H1 (cell line): Measurements from ENCODE around the gene RHBG. TPM values are rescaled to one million over a fixed set of nuclear protein-coding genes. Genes with fewer than 3 reads are reported as not detected.
A peak's percentile ranks its signal among the peaks of the same experiment; 100 is the strongest.

ENCODE experiments used
- CTCF ChIA-PET: fragments of 300-600 bp; sonication (Branson Sonifier 250); formaldehyde crosslinking; loops from one replicate; lab custom pipeline; 2021; ENCODE audit not compliant: partially characterized antibody; lab: Charles Lee
- POLR2A ChIA-PET: fragments of 300-600 bp; sonication (Branson Sonifier 250); formaldehyde crosslinking; loops from one replicate; lab custom pipeline; 2021; ENCODE audit warnings: inconsistent platforms; ENCODE audit not compliant: partially characterized antibody; lab: Charles Lee
- DNase-seq, 2 experiments: peaks; one replicate each; pipeline versions ENCODE4 v3.0.0 to v3.0.0-alpha.2; 2010 to 2022; ENCODE audit warnings: low spot score in 2 of 2, low read depth in 1 of 2, mixed read lengths in 1 of 2
- FAIRE-seq: peaks from 2 replicates; lab custom pipeline; 2011; peaks lifted over from hg19 to GRCh38; lab: Jason Lieb, UNC
- H2AFZ ChIP-seq: 2 replicates; pipeline ENCODE4 v1.8.1; 2012; ENCODE audit warnings: low read length, inconsistent platforms
- H2AK5ac ChIP-seq: 2 replicates; pipeline ENCODE4 v1.6.1; 2013; ENCODE audit warnings: low read depth, low read length
- H2BK120ac ChIP-seq: replicated peaks from 2 replicates; pipeline ENCODE3; 2013; ENCODE audit warnings: low read depth, low read length, inconsistent platforms
- H2BK12ac ChIP-seq: 2 replicates; pipeline ENCODE4 v1.6.1; 2013; ENCODE audit warnings: low read depth, low read length
- H2BK15ac ChIP-seq: 2 replicates; pipeline ENCODE4 v1.6.1; 2013; ENCODE audit warnings: low read length
- H2BK20ac ChIP-seq: 2 replicates; pipeline ENCODE4 v1.6.1; 2013; ENCODE audit warnings: low read length
- H2BK5ac ChIP-seq: 2 replicates; pipeline ENCODE4 v1.6.1; 2013; ENCODE audit warnings: low read depth, low read length
- H3K14ac ChIP-seq: 2 replicates; pipeline ENCODE4 v1.6.1; 2013; ENCODE audit warnings: inconsistent platforms; ENCODE audit not compliant: insufficient read length
- H3K18ac ChIP-seq: 2 replicates; pipeline ENCODE4 v1.6.1; 2013; ENCODE audit warnings: low read length; ENCODE audit errors: extremely low read depth
- H3K23ac ChIP-seq: 2 replicates; pipeline ENCODE4 v1.6.1; 2013; ENCODE audit warnings: inconsistent platforms; ENCODE audit not compliant: insufficient read length
- H3K23me2 ChIP-seq: 2 replicates; pipeline ENCODE4 v1.6.1; 2013; ENCODE audit warnings: low read depth, low read length
- H3K27ac ChIP-seq: 2 replicates; pipeline ENCODE4 v1.6.1; 2011; ENCODE audit warnings: low read depth, low read length, inconsistent platforms
- H3K27me3 ChIP-seq, 4 experiments: replicated peaks in 1 of 4; 1 replicate in 1 of 4; 2 replicates in 3 of 4; pipeline versions ENCODE4 v1.6.1 to v1.8.1; 2011 to 2013; ENCODE audit warnings: low read length in 3 of 4, mild to moderate bottlenecking in 3 of 4, inconsistent platforms in 2 of 4, mixed read lengths in 2 of 4, moderate library complexity in 1 of 4; ENCODE audit not compliant: control insufficient read depth in 3 of 4, insufficient read depth in 3 of 4; ENCODE audit errors: extremely low read depth in 1 of 4
- H3K36me3 ChIP-seq, 4 experiments: 2 replicates each; pipeline versions ENCODE4 v1.6.1 to v1.8.1; 2011 to 2013; ENCODE audit warnings: mild to moderate bottlenecking in 4 of 4, low read length in 3 of 4, moderate library complexity in 2 of 4, control low read depth in 1 of 4, inconsistent platforms in 1 of 4; ENCODE audit not compliant: insufficient read depth in 4 of 4, control insufficient read depth in 2 of 4
- H3K4ac ChIP-seq: replicated peaks from 2 replicates; pipeline ENCODE3; 2013; ENCODE audit warnings: low read length, low read depth, mixed read lengths, inconsistent platforms; ENCODE audit not compliant: insufficient read length
- H3K4me1 ChIP-seq, 4 experiments: replicated peaks in 1 of 4; 1 replicate in 1 of 4; 2 replicates in 3 of 4; pipeline versions ENCODE4 v1.6.1 to v1.8.1; 2011 to 2013; ENCODE audit warnings: low read length in 3 of 4, inconsistent platforms in 2 of 4, mixed read lengths in 1 of 4; ENCODE audit not compliant: insufficient read depth in 4 of 4, control insufficient read depth in 3 of 4
- H3K4me2 ChIP-seq, 2 experiments: 2 replicates each; pipeline versions ENCODE4 v1.6.1 to v1.8.1; 2011 to 2013; ENCODE audit warnings: low read depth in 2 of 2, low read length in 2 of 2, control low read depth in 1 of 2, inconsistent platforms in 1 of 2, mild to moderate bottlenecking in 1 of 2; ENCODE audit not compliant: insufficient read depth in 1 of 2
- H3K4me3 ChIP-seq, 4 experiments: fragments of 200-600, 300-600 bp in 1 of 4; sonication (generic), shearing (Covaris generic), sonication (Bioruptor Twin) in 1 of 4; 2 replicates each; pipeline versions ENCODE4 v1.5.1 to v1.8.1; 2011 to 2016; ENCODE audit warnings: low read length in 4 of 4, low read depth in 3 of 4, control low read depth in 2 of 4, inconsistent platforms in 2 of 4, mild to moderate bottlenecking in 2 of 4, mixed read lengths in 1 of 4, moderate library complexity in 1 of 4; ENCODE audit not compliant: insufficient read depth in 2 of 4; ENCODE audit errors: extremely low read depth in 1 of 4
- H3K56ac ChIP-seq: replicated peaks from 2 replicates; pipeline ENCODE3; 2013; ENCODE audit warnings: low read depth, mild to moderate bottlenecking, mixed read lengths, low read length, inconsistent platforms; ENCODE audit not compliant: insufficient read length
- H3K79me1 ChIP-seq: 2 replicates; pipeline ENCODE4 v1.6.1; 2013; ENCODE audit warnings: low read depth, low read length, control low read depth
- H3K79me2 ChIP-seq, 2 experiments: 2 replicates each; pipeline versions ENCODE4 v1.6.1 to v1.8.1; 2012 to 2013; ENCODE audit warnings: low read length in 2 of 2, mild to moderate bottlenecking in 2 of 2, inconsistent platforms in 1 of 2; ENCODE audit not compliant: insufficient read depth in 2 of 2, control insufficient read depth in 1 of 2
- H3K9ac ChIP-seq, 4 experiments: replicated peaks in 1 of 4; 1 replicate in 1 of 4; 2 replicates in 3 of 4; pipeline versions ENCODE4 v1.6.1 to v1.8.1; 2011 to 2013; ENCODE audit warnings: low read depth in 3 of 4, low read length in 3 of 4, control low read depth in 2 of 4, mild to moderate bottlenecking in 2 of 4, moderate library complexity in 2 of 4, inconsistent platforms in 1 of 4; ENCODE audit errors: extremely low read depth in 1 of 4
- H3K9me3 ChIP-seq, 2 experiments: 2 replicates each; pipeline versions ENCODE4 v1.6.1 to v1.8.1; 2012 to 2013; ENCODE audit warnings: mild to moderate bottlenecking in 2 of 2, moderate library complexity in 2 of 2, control low read depth in 1 of 2, inconsistent platforms in 1 of 2, low read depth in 1 of 2, low read length in 1 of 2, mixed read lengths in 1 of 2; ENCODE audit not compliant: insufficient read depth in 2 of 2
- H4K20me1 ChIP-seq, 2 experiments: replicated peaks in 1 of 2; 2 replicates each; pipeline versions ENCODE3 to v1.8.1; 2011 to 2013; ENCODE audit warnings: inconsistent platforms in 2 of 2, low read length in 2 of 2, mild to moderate bottlenecking in 1 of 2; ENCODE audit not compliant: insufficient read depth in 2 of 2, control insufficient read depth in 1 of 2
- H4K5ac ChIP-seq: 2 replicates; pipeline ENCODE4 v1.6.1; 2013; ENCODE audit warnings: low read length, low read depth, mixed read lengths, inconsistent platforms; ENCODE audit not compliant: insufficient read length
- H4K8ac ChIP-seq: 2 replicates; pipeline ENCODE4 v1.8.0; 2013; ENCODE audit warnings: mild to moderate bottlenecking, moderate library complexity, low read length, inconsistent platforms; ENCODE audit not compliant: insufficient read depth; ENCODE audit errors: extremely low read depth
- H4K91ac ChIP-seq: replicated peaks from 2 replicates; pipeline ENCODE3; 2013; ENCODE audit warnings: low read length, mixed read lengths, inconsistent platforms; ENCODE audit not compliant: insufficient read length
- EGR1 ChIP-seq: IDR thresholded peaks from 2 replicates; pipeline ENCODE4 v1.6.1; 2011; ENCODE audit warnings: low read depth, low read length, borderline replicate concordance
- NRF1 ChIP-seq: IDR thresholded peaks from 2 replicates; pipeline ENCODE4 v1.6.1; 2011; ENCODE audit warnings: mild to moderate bottlenecking, low read depth, low read length, improper control_type of control experiment
- POLR2AphosphoS5 ChIP-seq: IDR thresholded peaks from 2 replicates; pipeline ENCODE4 v1.6.1; 2011; ENCODE audit warnings: low read depth, low read length
- WGBS, 2 experiments: shearing (Covaris generic) in 1 of 2; methylation state at CpG; one replicate each; pipeline versions ENCODE4 v1.1.6 to v1.1.7; 2013 to 2015; ENCODE audit warnings: low lambda C conversion rate in 2 of 2, mixed read lengths in 2 of 2, inconsistent platforms in 1 of 2, low coverage in 1 of 2, missing lambda C conversion rate in 1 of 2; ENCODE audit not compliant: insufficient replicate concordance in 2 of 2, insufficient coverage in 1 of 2, insufficient read length in 1 of 2; ENCODE audit errors: extremely low coverage in 1 of 2, missing lambda C conversion rate in 1 of 2; 5-methylcytosine and 5-hydroxymethylcytosine counted together
- polyA plus RNA-seq, 7 experiments: library from polyadenylated mRNA; depleted of rRNA in 3 of 7; stranded (reverse) in 5 of 7; unstranded in 2 of 7; fragments of >200 nt in 5 of 7; fragments of 200-250 nt in 2 of 7; gene quantifications; 1 replicate in 5 of 7; 2 replicates in 1 of 7; 4 replicates in 1 of 7; pipeline versions ENCODE4 v1.2.1 to v1.2.3, GENCODE V29; 2011 to 2013; ENCODE audit warnings: missing spikeins in 2 of 7, mixed read lengths in 2 of 7
- total RNA-seq: library from RNA; stranded (reverse); fragmentation: NEBNext Ultra II Directional; extraction: Animal tissue kit (Norgen Biotek cat#: 25700); gene quantifications from 2 replicates; pipeline ENCODE4 v1.2.1, GENCODE V29; 2021

Gene RHBG
- total and polyA plus RNA-seq, 2 of the 8 experiments (the other 6 are each of a cell fraction or from before 2014, with no cell fraction given) = 2.6 to 2.7 TPM

- Histone ChIP-seq H3K23me2 (peaks cover 9% of the 10 kb centered on the region; the same call in 1 of the 2 replicates), H2BK12ac (no peak overlapping the region; the same call in 1 of the 2 replicates), H2AK5ac (no peak overlapping the region), H3K9ac (no peak overlapping the region), H3K79me1 (no peaks in the 10 kb centered on the region), H3K4me3 (no peak overlapping the region), H3K23ac (no peak overlapping the region), H3K27me3 (peaks cover 0 to 14% (median 11%) of the 10 kb centered on the region in 4 experiments; a peak in 6 of 7 replicates), H4K20me1 (no peaks in the 10 kb centered on the region), H3K4me2 (peak overlapping the region in 1 of 2 experiments; percentile 92; a peak in 1 of 4 replicates), H4K8ac (no peak overlapping the region), H3K56ac (no peak overlapping the region), H2BK15ac (no peak overlapping the region), H2BK120ac (no peak overlapping the region), H4K91ac (no peak overlapping the region), H3K14ac (no peak overlapping the region), H2BK5ac (no peak overlapping the region), H3K4me1 (peaks cover 0 to 7% (median 4%) of the 10 kb centered on the region in 4 experiments; a peak in 5 of 7 replicates), H4K5ac (no peak overlapping the region), H2BK20ac (no peak overlapping the region), H2AFZ (no peak overlapping the region), H3K4ac (no peak overlapping the region), H3K27ac (no peak overlapping the region)
- ChIA-PET CTCF (interaction anchor here (0.6 to 11.9 kb wide), 3 partner anchors 9 to 229 kb away, joined by 3 to 156 read pairs (median 9); no protein-coding TSS in a partner anchor), POLR2A (interaction anchor here (0.7 to 1.5 kb wide), 2 partner anchors 10 to 131 kb away, joined by 3 to 5 read pairs; no protein-coding TSS in a partner anchor)
- 91% methylated on average over 7 of the region's 7 CpGs; no CpG with 5 or more reads in 1 of the 2 experiments for WGBS, 2 experiments
- FAIRE-seq = no peak
- TF ChIP-seq EGR1 = no peak
- no peak for TF ChIP-seq POLR2AphosphoS5
- no peak for TF ChIP-seq NRF1
- TF ChIP-seq, all 59 proteins: peak for 0
- Histone ChIP-seq H3K9me3 (no peaks in the 10 kb centered on the region), H3K36me3 (no peaks in the 10 kb centered on the region), H3K79me2 (no peaks in the 10 kb centered on the region), H3K18ac (no peak overlapping the region)
- DNase-seq = no peak
These were observed 803 bp upstream of the RHBG start for GRCh38 chr1:156368157-156368658.
